Astrocyte (in vitro differentiated cells and primary cell): Measurements from ENCODE around the gene CNTNAP5.

ENCODE experiments used
- CTCF ChIP-seq: IDR thresholded peaks from 2 replicates; pipeline ENCODE4 v1.5.1; 2011; ENCODE audit warnings: low read depth, mild to moderate bottlenecking, inconsistent platforms, low read length, moderate library complexity; ENCODE audit not compliant: insufficient read depth
- EZH2 ChIP-seq: IDR thresholded peaks from 2 replicates; pipeline ENCODE4 v1.6.1; 2012; ENCODE audit warnings: mild to moderate bottlenecking, low read length, inconsistent platforms; ENCODE audit not compliant: insufficient read depth

GRCh38 chr2:124450481-124450880, 425.4 kb downstream of the CNTNAP5 start:
- TF ChIP-seq CTCF, result no peak
- TF ChIP-seq EZH2, result no peak
